Parathyroid adenoma (tissue), 2 donors: ENCODE data around the gene PHRF1.

Source experiments
- H2AFZ ChIP-seq: fragments of 300-600 bp; sonication (generic); one replicate; pipeline ENCODE4 v1.7.0; 2017; ENCODE audit warnings: antibody characterized with exemption, mild to moderate bottlenecking
- H3K27ac ChIP-seq: fragments of 300-600 bp; sonication (generic); one replicate; pipeline ENCODE4 v1.7.0; 2017
- H3K27me3 ChIP-seq: fragments of 300-600 bp; sonication (generic); one replicate; pipeline ENCODE4 v1.7.0; 2017; ENCODE audit warnings: low read length; ENCODE audit not compliant: control insufficient read depth, insufficient read depth
- H3K36me3 ChIP-seq: fragments of 300-600 bp; sonication (generic); one replicate; pipeline ENCODE4 v1.7.0; 2017; ENCODE audit warnings: low read length; ENCODE audit not compliant: control insufficient read depth, insufficient read depth
- H3K4me1 ChIP-seq: fragments of 300-600 bp; sonication (generic); one replicate; pipeline ENCODE4 v1.7.0; 2017; ENCODE audit warnings: control low read depth
- H3K4me2 ChIP-seq: fragments of 300-600 bp; sonication (generic); one replicate; pipeline ENCODE4 v1.7.0; 2017; ENCODE audit warnings: low read length
- H3K4me3 ChIP-seq: fragments of 300-600 bp; sonication (generic); one replicate; pipeline ENCODE4 v1.7.0; 2017; ENCODE audit warnings: low read depth, low read length
- H3K79me2 ChIP-seq: fragments of 300-600 bp; sonication (generic); one replicate; pipeline ENCODE4 v1.7.0; 2017; ENCODE audit warnings: control low read depth
- H3K9ac ChIP-seq: fragments of 300-600 bp; sonication (generic); one replicate; pipeline ENCODE4 v1.7.0; 2017; ENCODE audit warnings: mild to moderate bottlenecking
- H3K9me3 ChIP-seq: fragments of 300-600 bp; sonication (generic); one replicate; pipeline ENCODE4 v1.7.0; 2017; ENCODE audit warnings: low read length; ENCODE audit not compliant: control insufficient read depth
- CTCF ChIP-seq: fragments of 300-600 bp; sonication (generic); IDR thresholded peaks from one replicate; pipeline ENCODE4 v1.7.0; 2017; ENCODE audit warnings: antibody characterized with exemption, mild to moderate bottlenecking
- donor health status: primary hyperparathyroidism.

PHRF1 gene

GRCh38 chr11:655036-655726 is 78.9 kb downstream of the PHRF1 start:
- Histone ChIP-seq H3K27me3 (no peaks in the 10 kb centered on the region), H3K4me2 (no peak overlapping the region), H3K9me3 (no peaks in the 10 kb centered on the region), H3K4me1 (no peaks in the 10 kb centered on the region), H3K36me3 (no peaks in the 10 kb centered on the region), H3K9ac (no peak overlapping the region), H3K4me3 (no peak overlapping the region), H3K79me2 (no peaks in the 10 kb centered on the region), H2AFZ (no peak overlapping the region), H3K27ac (no peak overlapping the region)
- TF ChIP-seq CTCF, result no peak

GRCh38 chr11:656426-656825 is 80.2 kb downstream of the PHRF1 start:
- Histone ChIP-seq H3K9me3 (no peaks in the 10 kb centered on the region), H3K4me1 (no peaks in the 10 kb centered on the region), H3K27me3 (no peaks in the 10 kb centered on the region), H3K27ac (no peak overlapping the region), H3K4me3 (no peak overlapping the region), H3K36me3 (no peaks in the 10 kb centered on the region), H3K79me2 (no peaks in the 10 kb centered on the region), H3K4me2 (no peak overlapping the region), H3K9ac (no peak overlapping the region), H2AFZ (no peak overlapping the region)
- TF ChIP-seq CTCF, result no peak

GRCh38 chr11:656866-657265 is 80.6 kb downstream of the PHRF1 start:
- H3K9ac ChIP-seq, result no peak overlapping the region
- TF ChIP-seq CTCF, result no peak
- H3K4me3 ChIP-seq, result no peak overlapping the region
- no peak overlapping the region for H2AFZ ChIP-seq
- no peak overlapping the region for H3K4me2 ChIP-seq
- no peaks in the 10 kb centered on the region for H3K9me3 ChIP-seq
- H3K4me1 ChIP-seq, result no peaks in the 10 kb centered on the region
- no peaks in the 10 kb centered on the region for H3K27me3 ChIP-seq
- H3K79me2 ChIP-seq, result no peaks in the 10 kb centered on the region
- no peak overlapping the region for H3K27ac ChIP-seq
- H3K36me3 ChIP-seq, result no peaks in the 10 kb centered on the region

- Histone ChIP-seq H3K79me2 (no peaks in the 10 kb centered on the region), H3K36me3 (no peaks in the 10 kb centered on the region), H3K9ac (no peak overlapping the region), H3K4me3 (no peak overlapping the region), H3K4me2 (no peak overlapping the region), H3K27me3 (no peaks in the 10 kb centered on the region), H3K4me1 (no peaks in the 10 kb centered on the region), H3K9me3 (no peaks in the 10 kb centered on the region), H3K27ac (no peak overlapping the region), H2AFZ (no peak overlapping the region)
- no peak for TF ChIP-seq CTCF
Measured at GRCh38 chr11:657691-658126, 81.4 kb downstream of the PHRF1 start.

GRCh38 chr11:659532-660085 is 83.3 kb downstream of the PHRF1 start:
- TF ChIP-seq CTCF, result no peak
- Histone ChIP-seq H2AFZ (no peak overlapping the region), H3K9ac (no peak overlapping the region), H3K4me3 (no peak overlapping the region), H3K9me3 (no peaks in the 10 kb centered on the region), H3K4me1 (no peaks in the 10 kb centered on the region), H3K4me2 (no peak overlapping the region), H3K27ac (no peak overlapping the region), H3K36me3 (no peaks in the 10 kb centered on the region), H3K79me2 (no peaks in the 10 kb centered on the region), H3K27me3 (no peaks in the 10 kb centered on the region)
